GM18520 (cell line): ENCODE measurements around the gene FZD2.
"Not testable (repeated sequence)": the region's sequence is repeated elsewhere in the genome, so short reads cannot be mapped to it uniquely, and the experiment has no call there.

Experiments
- ATAC-seq: cut with Tn5 transposase; IDR thresholded peaks from one replicate; pipeline ENCODE4 v1.9.1; 2021; ENCODE audit not compliant: unreplicated experiment

FZD2 gene

GRCh38 chr17:44546671-44547606 is 10.3 kb upstream of the FZD2 start:
- no peak for ATAC-seq

GRCh38 chr17:44547625-44548267 is 9.5 kb upstream of the FZD2 start:
- no peak for ATAC-seq

GRCh38 chr17:44548376-44549230 is 8.7 kb upstream of the FZD2 start:
- ATAC-seq = no peak

- no peak for ATAC-seq
Observed at GRCh38 chr17:44549686-44550085, 7.6 kb upstream of the FZD2 start.

- ATAC-seq = no peak
Observed at GRCh38 chr17:44552361-44552760, 4.9 kb upstream of the FZD2 start.

GRCh38 chr17:44555099-44555498 is 2.2 kb upstream of the FZD2 start:
- no peak for ATAC-seq

GRCh38 chr17:44556166-44556831 is 985 bp upstream of the FZD2 start:
- no peak for ATAC-seq

- no peak for ATAC-seq
Observed at GRCh38 chr17:44557651-44558285, 484 bp downstream of the FZD2 start.

GRCh38 chr17:44558334-44558709 is 1.0 kb downstream of the FZD2 start:
- ATAC-seq = no peak

GRCh38 chr17:44558710-44559633 is 1.7 kb downstream of the FZD2 start:
- ATAC-seq = no peak

GRCh38 chr17:44559634-44560554 is 2.6 kb downstream of the FZD2 start:
- no peak for ATAC-seq

GRCh38 chr17:44561237-44561623 is 3.9 kb downstream of the FZD2 start:
- ATAC-seq = no peak

- no peak for ATAC-seq
Observed at GRCh38 chr17:44564429-44564828, 7.1 kb downstream of the FZD2 start.

- ATAC-seq = no peak
Observed at GRCh38 chr17:44565866-44566443, 8.7 kb downstream of the FZD2 start.

GRCh38 chr17:44568311-44568944 is 11.1 kb downstream of the FZD2 start:
- ATAC-seq = not testable (repeated sequence)

GRCh38 chr17:44568945-44569858 is 11.9 kb downstream of the FZD2 start:
- no peak for ATAC-seq
